GM12878 (cell line): ENCODE results near the gene HMCN2. TPM values are rescaled to one million over a fixed set of nuclear protein-coding genes. Genes with fewer than 3 reads are reported as not detected.
A peak's percentile ranks its signal among the peaks of the same experiment; 100 is the strongest.

Source experiments
- ATAC-seq: fragments of 200-7000 bp; cut with Tn5 transposase; 3 replicates; pipeline ENCODE4 v1.9.1; 2020; ENCODE audit warnings: mild to moderate bottlenecking, moderate library complexity
- BruUV-seq: library from RNA; stranded (reverse); fragments of 400-500 nt; replicated peaks from 2 replicates; lab custom pipeline; 2021; lab: Mats Ljungman, UMichigan
- CTCF ChIA-PET: fragments of 300-600 bp; sonication (Branson Sonifier 250); formaldehyde crosslinking; extraction: SDS; loops from one replicate; lab custom pipeline; 2021; ENCODE audit warnings: inconsistent platforms; lab: Yijun Ruan, JAX
- POLR2A ChIA-PET: fragments of 350-600 bp; formaldehyde crosslinking; extraction: SDS; loops from one replicate; lab custom pipeline; 2021; ENCODE audit warnings: inconsistent platforms; lab: Charles Lee
- RAD21 ChIA-PET: fragments of 300-600 bp; sonication (Branson Sonifier 250); formaldehyde crosslinking; loops from one replicate; lab custom pipeline; 2023; ENCODE audit warnings: antibody characterized with exemption; ENCODE audit not compliant: unreplicated experiment; lab: Charles Lee
- SMC1A ChIA-PET: fragments of 300-600 bp; sonication (Branson Sonifier 250); formaldehyde crosslinking; loops from one replicate; lab custom pipeline; 2023; ENCODE audit not compliant: unreplicated experiment, uncharacterized antibody; lab: Charles Lee
- DNase-seq: peaks from one replicate; pipeline ENCODE4 v3.0.0-alpha.2; 2011; ENCODE audit warnings: low read depth, low spot score
- FAIRE-seq: peaks from 3 replicates; lab custom pipeline; 2011; peaks lifted over from hg19 to GRCh38; lab: Jason Lieb, UNC
- H2AFZ ChIP-seq: 2 replicates; pipeline ENCODE4 v1.6.0; 2011; ENCODE audit warnings: low read depth, low read length, control low read depth; ENCODE audit not compliant: control insufficient read depth
- H3K27ac ChIP-seq: 2 replicates; pipeline ENCODE4 v1.5.1; 2011; ENCODE audit warnings: control low read depth; ENCODE audit not compliant: control insufficient read depth, insufficient read depth
- H3K27me3 ChIP-seq, 2 experiments: replicated peaks in 1 of 2; 2 replicates each; pipeline versions ENCODE4 v1.6.0 to v1.6.1; 2011; ENCODE audit warnings: low read length in 1 of 2; ENCODE audit not compliant: control insufficient read depth in 2 of 2, insufficient read depth in 2 of 2
- H3K36me3 ChIP-seq, 2 experiments: 2 replicates each; pipeline ENCODE4 v1.5.1; 2011; ENCODE audit warnings: low read length in 1 of 2; ENCODE audit not compliant: control insufficient read depth in 2 of 2, insufficient read depth in 2 of 2
- H3K4me1 ChIP-seq: 2 replicates; pipeline ENCODE4 v1.6.1; 2011; ENCODE audit warnings: mild to moderate bottlenecking, low read length, moderate library complexity, mixed read lengths; ENCODE audit not compliant: control insufficient read depth, insufficient read depth
- H3K4me2 ChIP-seq: 2 replicates; pipeline ENCODE4 v1.6.0; 2011; ENCODE audit warnings: control low read depth; ENCODE audit not compliant: control insufficient read depth, insufficient read depth
- H3K4me3 ChIP-seq: fragments of 200-600 bp; sonication (generic); 2 replicates; pipeline ENCODE4 v1.5.1; 2016
- H3K79me2 ChIP-seq: 2 replicates; pipeline ENCODE4 v1.6.0; 2011; ENCODE audit warnings: low read length; ENCODE audit not compliant: control insufficient read depth, insufficient read depth
- H3K9ac ChIP-seq: 2 replicates; pipeline ENCODE4 v1.8.0; 2011; ENCODE audit warnings: low read length, control low read depth, mixed read lengths; ENCODE audit not compliant: control insufficient read depth, insufficient read depth
- H3K9me3 ChIP-seq: replicated peaks from 3 replicates; pipeline ENCODE4 v1.5.1; 2011; ENCODE audit warnings: mild to moderate bottlenecking, low read length; ENCODE audit not compliant: control insufficient read depth, insufficient read depth
- H4K20me1 ChIP-seq: 2 replicates; pipeline ENCODE4 v1.6.0; 2011; ENCODE audit not compliant: control insufficient read depth, insufficient read depth
- CHD2 ChIP-seq: IDR thresholded peaks from 2 replicates; pipeline ENCODE4 v1.6.1; 2011; ENCODE audit warnings: low read depth, low read length, improper control_type of control experiment, borderline replicate concordance
- CTCF ChIP-seq, 3 experiments: IDR thresholded peaks in 2 of 3; conservative IDR thresholded peaks in 1 of 3; 2 replicates each; pipeline ENCODE4 v1.5.1; 2011; ENCODE audit warnings: low read depth in 3 of 3, low read length in 3 of 3, mild to moderate bottlenecking in 3 of 3, control low read depth in 2 of 3, moderate library complexity in 2 of 3, inconsistent platforms in 1 of 3, mixed read lengths in 1 of 3; ENCODE audit not compliant: control insufficient read depth in 2 of 3, insufficient read depth in 1 of 3; ENCODE audit errors: extremely low read depth in 1 of 3
- HDAC6 ChIP-seq: fragments of 200-600 bp; sonication (generic); IDR thresholded peaks from one replicate; pipeline ENCODE4 v1.8.0; 2017; ENCODE audit warnings: antibody characterized with exemption; ENCODE audit not compliant: unreplicated experiment
- PAX8 ChIP-seq: fragments of 450-650 bp; IDR thresholded peaks from 2 replicates; pipeline ENCODE4 v1.6.1; 2017; ENCODE audit warnings: mild to moderate bottlenecking, moderate library complexity
- RBBP5 ChIP-seq: fragments of 200-600 bp; sonication (generic); conservative IDR thresholded peaks from 2 replicates; pipeline ENCODE4 v1.6.1; 2016
- RELB ChIP-seq: fragments of 450-650 bp; IDR thresholded peaks from 2 replicates; pipeline ENCODE4 v1.6.1; 2017; ENCODE audit warnings: low read depth, mild to moderate bottlenecking, moderate library complexity
- ZNF274 ChIP-seq: IDR thresholded peaks from one replicate; pipeline ENCODE4 v1.8.0; 2011; ENCODE audit not compliant: insufficient read length, insufficient read depth
- WGBS: methylation state at CpG from one replicate; pipeline ENCODE4 v1.1.6; 2016; ENCODE audit warnings: low lambda C conversion rate; ENCODE audit not compliant: insufficient replicate concordance, insufficient coverage; ENCODE audit errors: missing lambda C conversion rate; 5-methylcytosine and 5-hydroxymethylcytosine counted together
- in situ Hi-C: fragments of 300-500 bp; cut with MboI; formaldehyde crosslinking; loops from 9 replicates; pipeline ENCODE4 v1.14.3; 2018; ENCODE audit warnings: mixed read lengths
- intact Hi-C: fragments of 100-400 bp; cut with micrococcal nuclease; formaldehyde crosslinking; loops from one replicate; pipeline ENCODE4 v1.14.2; 2022; ENCODE audit not compliant: unreplicated experiment
- polyA plus RNA-seq, 11 experiments: library from polyadenylated mRNA; depleted of rRNA in 4 of 11; unstranded in 6 of 11; stranded (reverse) in 5 of 11; fragments of >200 nt; fragmentation: Nextera tagmentation in 4 of 11; fragmentation: Illumina TruSeq in 1 of 11; extraction: Ambion mirVana in 4 of 11; extraction: Trizol in 1 of 11; gene quantifications; 1 replicate in 1 of 11; 2 replicates in 10 of 11; pipeline versions ENCODE4 v1.2.1 to v1.2.3, GENCODE V29; 2011 to 2016; ENCODE audit warnings: inconsistent platforms in 2 of 11, missing spikeins in 2 of 11, low read depth in 1 of 11
- total RNA-seq, 4 experiments: library from RNA; depleted of rRNA in 3 of 4; stranded (reverse); fragments of >200 nt in 3 of 4; fragmentation: Illumina TruSeq in 1 of 4; extraction: Trizol in 1 of 4; gene quantifications; 2 replicates each; pipeline versions ENCODE4 v1.2.1 to v1.2.3, GENCODE V29; 2013 to 2021
- TF ChIP-seq, protein P1 (sequence below): fragments of 450-650 bp; formaldehyde crosslinking; IDR thresholded peaks from 2 replicates; pipeline ENCODE4 v1.5.0; 2022; ENCODE audit warnings: mild to moderate bottlenecking, missing genetic modification characterization

HMCN2 gene
- total and polyA plus RNA-seq, 10 of the 15 experiments (the other 5 are each of a cell fraction or from before 2014, with no cell fraction given), result 0.04 TPM; not detected in 9

DNA sequence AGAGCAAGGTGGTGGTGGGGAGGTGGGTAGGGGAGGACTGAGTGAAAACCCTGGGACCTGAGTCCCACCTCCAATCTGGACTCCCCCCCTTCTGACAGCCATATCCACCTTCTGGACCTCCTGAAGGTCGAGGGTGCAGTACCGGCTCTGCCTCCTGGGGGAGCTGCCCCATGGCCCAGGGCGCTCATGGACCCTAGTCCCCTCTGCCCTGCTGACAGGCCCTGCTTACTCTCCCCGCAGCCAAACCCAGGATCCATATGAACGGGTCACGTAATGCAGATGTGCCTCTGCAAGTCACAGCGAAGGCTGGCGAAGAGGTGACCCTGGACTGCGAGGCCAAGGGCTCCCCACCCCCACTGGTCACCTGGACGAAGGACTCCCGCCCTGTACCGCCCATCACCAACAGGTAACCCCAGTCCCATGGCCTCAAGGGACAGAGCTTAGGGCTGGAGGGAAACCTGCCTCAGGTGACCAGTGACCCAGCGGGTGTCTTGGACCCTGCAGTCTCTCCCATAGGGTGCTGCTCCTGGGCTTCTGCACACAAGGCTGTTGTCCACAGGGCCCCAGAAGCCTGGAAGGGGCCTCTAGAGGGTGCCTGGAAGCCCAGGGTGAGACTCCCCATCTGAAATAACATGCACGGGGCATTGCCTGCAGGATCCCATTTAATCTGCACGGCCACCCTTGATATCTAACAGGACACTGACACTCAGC, 61.7 kb downstream of the HMCN2 start:
- Histone ChIP-seq H4K20me1 (no peaks in the 10 kb centered on the region), H2AFZ (no peak overlapping the region), H3K9ac (no peak overlapping the region), H3K4me3 (no peak overlapping the region), H3K27me3 (peaks cover 0 to 3% of the 10 kb centered on the region in 2 experiments; a peak in 2 of 4 replicates), H3K4me1 (no peaks in the 10 kb centered on the region), H3K9me3 (no peaks in the 10 kb centered on the region), H3K36me3 (no peaks in the 10 kb centered on the region), H3K27ac (no peak overlapping the region), H3K79me2 (no peaks in the 10 kb centered on the region), H3K4me2 (no peak overlapping the region)
- FAIRE-seq, result no peak
- CTCF ChIA-PET, result no interaction called here
- WGBS, result 44% methylated on average over 15 of the region's 15 CpGs
- no peak for TF ChIP-seq CHD2
- peak in 2 of 3 experiments; percentile 10 to 45; a peak in 3 of 6 replicates for TF ChIP-seq CTCF (IDR thresholded peaks at IDR 0.05 in 2 of 3, conservative IDR thresholded peaks at IDR 0.05 in 1 of 3; ENCODE audit: control insufficient read depth in 2 of 3, extremely low read depth in 1 of 3, insufficient read depth in 1 of 3, low read depth in 3 of 3, low read length in 3 of 3)
- ATAC-seq, result peak; percentile 48; the same call in 1 of the 3 replicates
- POLR2A ChIA-PET, result no interaction called here
- intact Hi-C loops (no loop called here), in situ Hi-C loops (no loop called here)
- SMC1A ChIA-PET, result interaction anchor here (0.6 kb wide), 1 partner anchor 12 kb away, joined by 3 read pairs; no protein-coding TSS in a partner anchor
- no TSS peak for BruUV-seq
- no peak for DNase-seq
- RAD21 ChIA-PET, result no interaction called here

GRCh38 chr9:130327781-130328348, 62.3 kb downstream of the HMCN2 start:
- no peak overlapping the region for H3K27ac ChIP-seq
- H3K4me1 ChIP-seq, result no peaks in the 10 kb centered on the region
- intact Hi-C loops, result no loop called here
- no peaks in the 10 kb centered on the region for H4K20me1 ChIP-seq
- H3K4me2 ChIP-seq, result no peak overlapping the region
- H3K36me3 ChIP-seq, result no peaks in the 10 kb centered on the region
- H3K4me3 ChIP-seq, result no peak overlapping the region
- FAIRE-seq (no peak), DNase-seq (no peak), ATAC-seq (no peak)
- CTCF ChIA-PET, result no interaction called here
- POLR2A ChIA-PET, result no interaction called here
- H3K9ac ChIP-seq, result no peak overlapping the region
- WGBS, result 39% methylated on average over 19 of the region's 19 CpGs
- RAD21 ChIA-PET, result no interaction called here
- in situ Hi-C loops, result no loop called here
- H3K79me2 ChIP-seq, result no peaks in the 10 kb centered on the region
- no peak overlapping the region for H2AFZ ChIP-seq
- no peaks in the 10 kb centered on the region for H3K9me3 ChIP-seq
- BruUV-seq, result no TSS peak
- SMC1A ChIA-PET, result no interaction called here
- peaks cover 0 to 3% of the 10 kb centered on the region in 2 experiments; a peak in 2 of 4 replicates for H3K27me3 ChIP-seq
- TF ChIP-seq PAX8 (no peak), RELB (no peak), ZNF274 (no peak), HDAC6 (no peak), RBBP5 (no peak)
- TF ChIP-seq, protein P1, sequence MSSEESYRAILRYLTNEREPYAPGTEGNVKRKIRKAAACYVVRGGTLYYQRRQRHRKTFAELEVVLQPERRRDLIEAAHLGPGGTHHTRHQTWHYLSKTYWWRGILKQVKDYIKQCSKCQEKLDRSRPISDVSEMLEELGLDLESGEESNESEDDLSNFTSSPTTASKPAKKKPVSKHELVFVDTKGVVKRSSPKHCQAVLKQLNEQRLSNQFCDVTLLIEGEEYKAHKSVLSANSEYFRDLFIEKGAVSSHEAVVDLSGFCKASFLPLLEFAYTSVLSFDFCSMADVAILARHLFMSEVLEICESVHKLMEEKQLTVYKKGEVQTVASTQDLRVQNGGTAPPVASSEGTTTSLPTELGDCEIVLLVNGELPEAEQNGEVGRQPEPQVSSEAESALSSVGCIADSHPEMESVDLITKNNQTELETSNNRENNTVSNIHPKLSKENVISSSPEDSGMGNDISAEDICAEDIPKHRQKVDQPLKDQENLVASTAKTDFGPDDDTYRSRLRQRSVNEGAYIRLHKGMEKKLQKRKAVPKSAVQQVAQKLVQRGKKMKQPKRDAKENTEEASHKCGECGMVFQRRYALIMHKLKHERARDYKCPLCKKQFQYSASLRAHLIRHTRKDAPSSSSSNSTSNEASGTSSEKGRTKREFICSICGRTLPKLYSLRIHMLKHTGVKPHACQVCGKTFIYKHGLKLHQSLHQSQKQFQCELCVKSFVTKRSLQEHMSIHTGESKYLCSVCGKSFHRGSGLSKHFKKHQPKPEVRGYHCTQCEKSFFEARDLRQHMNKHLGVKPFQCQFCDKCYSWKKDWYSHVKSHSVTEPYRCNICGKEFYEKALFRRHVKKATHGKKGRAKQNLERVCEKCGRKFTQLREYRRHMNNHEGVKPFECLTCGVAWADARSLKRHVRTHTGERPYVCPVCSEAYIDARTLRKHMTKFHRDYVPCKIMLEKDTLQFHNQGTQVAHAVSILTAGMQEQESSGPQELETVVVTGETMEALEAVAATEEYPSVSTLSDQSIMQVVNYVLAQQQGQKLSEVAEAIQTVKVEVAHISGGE (CRISPR knock-in tag), result no peak
